CD14-positive monocyte (primary cell): ENCODE data around the gene CDRT15. TPM values are rescaled to one million over a fixed set of nuclear protein-coding genes. Genes with fewer than 3 reads are reported as not detected.
"Not testable (repeated sequence)": the region's sequence is repeated elsewhere in the genome, so short reads cannot be mapped to it uniquely, and the experiment has no call there.

Source experiments
- DNase-seq, 3 donors: peaks; one replicate each; pipeline ENCODE4 v3.0.0-alpha.2; 2011 to 2022
- H2AFZ ChIP-seq: 2 replicates; pipeline ENCODE4 v1.6.0; 2012; ENCODE audit warnings: mild to moderate bottlenecking, low read depth, low read length, inconsistent platforms; ENCODE audit not compliant: insufficient read depth, poor library complexity, severe bottlenecking
- H3K27ac ChIP-seq, 2 donors: 1 replicate in 1 of 2; 2 replicates in 1 of 2; pipeline ENCODE4 v1.5.1; 2012 to 2013; ENCODE audit warnings: low read length in 2 of 2, control low read depth in 1 of 2, inconsistent platforms in 1 of 2, low read depth in 1 of 2, mild to moderate bottlenecking in 1 of 2
- H3K27me3 ChIP-seq, 2 donors: one replicate each; pipeline versions ENCODE4 v1.6.0 to v1.6.1; 2011 to 2013; ENCODE audit warnings: low read length in 2 of 2; ENCODE audit not compliant: control insufficient read depth in 2 of 2, insufficient read depth in 2 of 2
- H3K36me3 ChIP-seq, 2 donors: replicated peaks in 1 of 2; 1 replicate in 1 of 2; 2 replicates in 1 of 2; pipeline versions ENCODE4 v1.5.1 to v1.6.1; 2012 to 2013; ENCODE audit warnings: low read length in 2 of 2, control low read depth in 1 of 2, inconsistent platforms in 1 of 2, mild to moderate bottlenecking in 1 of 2; ENCODE audit not compliant: insufficient read depth in 2 of 2, control insufficient read depth in 1 of 2
- H3K4me1 ChIP-seq, 2 donors: 1 replicate in 1 of 2; 2 replicates in 1 of 2; pipeline versions ENCODE4 v1.5.1 to v1.6.1; 2012 to 2013; ENCODE audit warnings: low read length in 2 of 2, control low read depth in 1 of 2, inconsistent platforms in 1 of 2, mild to moderate bottlenecking in 1 of 2, moderate library complexity in 1 of 2; ENCODE audit not compliant: insufficient read depth in 2 of 2, control insufficient read depth in 1 of 2
- H3K4me2 ChIP-seq: replicated peaks from 2 replicates; pipeline ENCODE3; 2012; ENCODE audit warnings: low read length, moderate library complexity, mild to moderate bottlenecking; ENCODE audit not compliant: poor library complexity, severe bottlenecking; ENCODE audit errors: extremely low read depth
- H3K4me3 ChIP-seq, 3 experiments: fragments of 200-600 bp in 1 of 3; sonication (generic) in 1 of 3; replicated peaks in 1 of 3; 1 replicate in 2 of 3; 2 replicates in 1 of 3; pipeline ENCODE4 v1.5.1; 2011 to 2013; ENCODE audit warnings: low read length in 3 of 3, mild to moderate bottlenecking in 3 of 3, control low read depth in 2 of 3, low read depth in 2 of 3, inconsistent platforms in 1 of 3, moderate library complexity in 1 of 3
- H3K79me2 ChIP-seq: 2 replicates; pipeline ENCODE4 v1.6.0; 2012; ENCODE audit warnings: mild to moderate bottlenecking, control low read depth, inconsistent platforms, low read length, moderate library complexity; ENCODE audit not compliant: insufficient read depth
- H3K9ac ChIP-seq: 2 replicates; pipeline ENCODE4 v1.6.0; 2017; ENCODE audit warnings: low read length, mild to moderate bottlenecking; ENCODE audit not compliant: insufficient read depth, poor library complexity, severe bottlenecking
- H3K9me3 ChIP-seq, 2 donors: replicated peaks in 1 of 2; 1 replicate in 1 of 2; 2 replicates in 1 of 2; pipeline versions ENCODE4 v1.5.1 to v1.6.1; 2012 to 2013; ENCODE audit warnings: low read length in 2 of 2, control low read depth in 1 of 2; ENCODE audit not compliant: control insufficient read depth in 1 of 2, insufficient read depth in 1 of 2
- H4K20me1 ChIP-seq: 2 replicates; pipeline ENCODE4 v1.6.0; 2012; ENCODE audit warnings: mild to moderate bottlenecking, low read length, control low read depth, moderate library complexity; ENCODE audit not compliant: insufficient read depth
- H3K27ac Mint-ChIP-seq, 7 donors: one replicate each; pipeline ENCODE4 v1.8.0; 2020; ENCODE audit warnings: mild to moderate bottlenecking in 7 of 7, mixed read lengths in 7 of 7, moderate library complexity in 6 of 7, inconsistent platforms in 2 of 7
- H3K27me3 Mint-ChIP-seq, 3 donors: one replicate each; pipeline ENCODE4 v1.8.0; 2021 to 2022; ENCODE audit warnings: low read depth in 3 of 3, mild to moderate bottlenecking in 3 of 3, mixed read lengths in 3 of 3, moderate library complexity in 3 of 3, inconsistent platforms in 1 of 3
- H3K36me3 Mint-ChIP-seq, 2 donors: one replicate each; pipeline ENCODE4 v1.8.0; 2020; ENCODE audit warnings: mixed read lengths in 2 of 2, inconsistent platforms in 1 of 2, mild to moderate bottlenecking in 1 of 2
- H3K4me1 Mint-ChIP-seq: one replicate; pipeline ENCODE4 v1.8.0; 2020; ENCODE audit warnings: mild to moderate bottlenecking, mixed read lengths
- H3K4me3 Mint-ChIP-seq, 2 donors: one replicate each; pipeline ENCODE4 v1.8.0; 2020; ENCODE audit warnings: mild to moderate bottlenecking in 2 of 2, mixed read lengths in 2 of 2, moderate library complexity in 1 of 2
- H3K9me3 Mint-ChIP-seq, 7 donors: one replicate each; pipeline ENCODE4 v1.8.0; 2020 to 2022; ENCODE audit warnings: mixed read lengths in 7 of 7, mild to moderate bottlenecking in 6 of 7, moderate library complexity in 6 of 7, inconsistent platforms in 2 of 7
- CTCF ChIP-seq: fragments of 200-600 bp; IDR thresholded peaks from one replicate; pipeline ENCODE4 v1.8.0; 2022; ENCODE audit warnings: antibody characterized with exemption, mild to moderate bottlenecking
- WGBS: methylation state at CpG from one replicate; pipeline ENCODE4 v1.1.5; 2013; ENCODE audit warnings: missing lambda C conversion rate; ENCODE audit not compliant: insufficient coverage; 5-methylcytosine and 5-hydroxymethylcytosine counted together
- intact Hi-C, 2 donors: fragments of 100-400 bp; cut with micrococcal nuclease; formaldehyde crosslinking; loops; one replicate each; pipeline versions ENCODE4 v1.15.0 to v1.15.1; 2023
- polyA plus RNA-seq, 3 donors: library from polyadenylated mRNA; depleted of rRNA in 1 of 3; unstranded in 2 of 3; stranded (reverse) in 1 of 3; fragments of 300-500 nt in 2 of 3; fragments of >200 nt in 1 of 3; fragmentation: Illumina TruSeq in 2 of 3; gene quantifications; 1 replicate in 2 of 3; 2 replicates in 1 of 3; pipeline ENCODE4 v1.2.3, GENCODE V29; 2012 to 2021

CDRT15 gene
- polyA plus RNA-seq, 3 donors, result not detected

- no peak for DNase-seq
- Mint-ChIP-seq H3K9me3 (peaks cover 0 to 2% (median 0%) of the 10 kb centered on the region in 7 donors), H3K36me3 (no peaks in the 10 kb centered on the region), H3K4me1 (no peaks in the 10 kb centered on the region), H3K27me3 (peaks cover 0 to 6% (median 0%) of the 10 kb centered on the region in 3 donors), H3K27ac (no peak overlapping the region), H3K4me3 (no peak overlapping the region)
- Histone ChIP-seq H3K27ac (no peak overlapping the region), H3K4me1 (no peaks in the 10 kb centered on the region), H3K9me3 (no peaks in the 10 kb centered on the region), H3K36me3 (no peaks in the 10 kb centered on the region), H3K79me2 (no peaks in the 10 kb centered on the region), H3K9ac (no peak overlapping the region), H4K20me1 (no peaks in the 10 kb centered on the region), H3K4me2 (no peak overlapping the region), H3K4me3 (no peak overlapping the region), H3K27me3 (no peaks in the 10 kb centered on the region), H2AFZ (no peak overlapping the region)
- intact Hi-C loops, result no loop called here
- no CpG with 5 or more reads among the region's 3 CpGs for WGBS
- no peak for TF ChIP-seq CTCF
Observed at GRCh38 chr17:14245629-14246028, 9.0 kb upstream of the CDRT15 start.

GRCh38 chr17:14245002-14245401 lies 8.3 kb upstream of the CDRT15 start:
- 100% methylated on average over 1 of the region's 1 CpG for WGBS
- Histone ChIP-seq H3K27ac (no peak overlapping the region), H3K4me1 (no peaks in the 10 kb centered on the region), H3K9ac (no peak overlapping the region), H4K20me1 (no peaks in the 10 kb centered on the region), H3K79me2 (no peaks in the 10 kb centered on the region), H3K9me3 (no peaks in the 10 kb centered on the region), H3K27me3 (no peaks in the 10 kb centered on the region), H2AFZ (no peak overlapping the region), H3K4me2 (no peak overlapping the region), H3K4me3 (no peak overlapping the region), H3K36me3 (no peaks in the 10 kb centered on the region)
- no peak overlapping the region for H3K27ac Mint-ChIP-seq
- no peaks in the 10 kb centered on the region for H3K36me3 Mint-ChIP-seq
- intact Hi-C loops, result no loop called here
- H3K4me3 Mint-ChIP-seq, result no peak overlapping the region
- no peak for DNase-seq
- no peak for TF ChIP-seq CTCF
- peaks cover 0 to 2% (median 0%) of the 10 kb centered on the region in 7 donors for H3K9me3 Mint-ChIP-seq
- no peaks in the 10 kb centered on the region for H3K4me1 Mint-ChIP-seq
- peaks cover 0 to 6% (median 0%) of the 10 kb centered on the region in 3 donors for H3K27me3 Mint-ChIP-seq

DNA sequence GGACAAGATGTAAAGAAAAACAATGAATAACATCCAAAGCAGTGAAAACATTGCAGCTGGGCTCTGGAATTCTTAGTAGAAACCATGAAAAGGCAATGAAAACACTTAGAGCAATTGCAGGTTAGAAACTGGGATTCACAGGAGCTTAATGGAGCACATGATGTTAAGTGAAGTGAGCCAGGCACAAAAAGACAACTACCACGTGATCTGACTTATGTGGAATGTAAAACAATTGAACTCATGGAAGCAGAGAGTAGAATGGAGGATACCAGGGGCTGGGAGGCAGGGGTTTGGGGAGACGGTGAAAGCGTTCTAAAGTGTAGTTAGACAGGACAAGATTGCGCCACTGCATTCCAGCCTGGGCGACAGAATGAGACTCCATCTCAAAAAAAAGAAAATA lies 2.6 kb upstream of the CDRT15 start:
- DNase-seq, H3K27ac ChIP-seq, H3K27ac Mint-ChIP-seq, H3K36me3 Mint-ChIP-seq, H4K20me1 ChIP-seq, H3K4me3 Mint-ChIP-seq, H3K4me2 ChIP-seq, H3K4me1 Mint-ChIP-seq, intact Hi-C loops, H2AFZ ChIP-seq, H3K79me2 ChIP-seq, H3K9me3 ChIP-seq, H3K9me3 Mint-ChIP-seq, H3K27me3 ChIP-seq, H3K9ac ChIP-seq, H3K4me3 ChIP-seq, H3K4me1 ChIP-seq, H3K36me3 ChIP-seq, H3K27me3 Mint-ChIP-seq: not testable (repeated sequence)
- WGBS, result no CpG with 5 or more reads among the region's 5 CpGs
